Measurements from ENCODE around the gene CALR3.
"Not testable (repeated sequence)": the region's sequence is repeated elsewhere in the genome, so short reads cannot be mapped to it uniquely, and the experiment has no call there.

GRCh38 chr19:16506161-16506560 is 10.2 kb upstream of the CALR3 start:
- not testable (repeated sequence) for TF ChIP-seq CTCF (IDR thresholded peaks at IDR 0.05; ENCODE audit: low read depth, low read length); EZH2phosphoT487 (IDR thresholded peaks at IDR 0.05; ENCODE audit: low read depth)

All from OCI-LY3 (cell line).